HG03097 (cell line): ENCODE results near the gene PIK3CD.

ENCODE experiments used
- ATAC-seq: cut with Tn5 transposase; IDR thresholded peaks from one replicate; pipeline ENCODE4 v1.9.1; 2021; ENCODE audit not compliant: unreplicated experiment, low FRiP score

The PIK3CD gene

GRCh38 chr1:9763914-9764313 lies 112.4 kb downstream of the PIK3CD start:
- ATAC-seq, result no peak

GRCh38 chr1:9764550-9764949 lies 113.0 kb downstream of the PIK3CD start:
- no peak for ATAC-seq

DNA sequence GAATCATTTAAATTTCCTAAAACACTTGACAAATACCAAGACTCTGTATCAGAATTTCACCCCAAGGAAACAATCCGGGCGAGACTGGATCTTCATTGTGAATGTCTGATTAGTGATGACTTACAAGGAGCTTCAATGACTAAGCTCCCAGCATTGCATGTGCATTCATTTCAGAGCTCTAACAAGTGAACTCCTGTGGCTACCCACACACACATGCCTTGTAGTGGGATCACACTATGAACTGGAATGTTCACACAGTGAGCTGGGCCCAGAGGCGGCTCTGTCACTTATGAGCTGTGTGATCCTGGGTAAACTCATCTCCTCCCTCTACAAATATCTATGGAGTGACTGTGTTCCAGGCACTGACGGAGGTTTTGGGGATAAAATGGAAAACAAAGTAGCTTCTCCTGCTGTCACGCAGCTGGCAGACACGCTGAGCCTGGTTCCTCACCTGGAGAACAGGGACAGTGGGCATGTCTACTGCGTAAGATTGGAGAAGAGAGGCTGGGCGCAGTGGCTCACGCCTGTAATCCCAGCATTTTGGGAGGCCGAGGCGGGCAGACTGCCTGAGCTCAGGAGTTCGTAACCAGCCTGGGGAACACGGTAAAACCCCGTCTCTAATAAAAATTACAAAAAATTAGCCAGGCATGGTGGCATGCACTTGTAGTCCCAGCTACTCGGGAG lies 115.4 kb downstream of the PIK3CD start:
- no peak for ATAC-seq

- ATAC-seq, result no peak
Observed at GRCh38 chr1:9767964-9768668, 116.6 kb downstream of the PIK3CD start.

DNA sequence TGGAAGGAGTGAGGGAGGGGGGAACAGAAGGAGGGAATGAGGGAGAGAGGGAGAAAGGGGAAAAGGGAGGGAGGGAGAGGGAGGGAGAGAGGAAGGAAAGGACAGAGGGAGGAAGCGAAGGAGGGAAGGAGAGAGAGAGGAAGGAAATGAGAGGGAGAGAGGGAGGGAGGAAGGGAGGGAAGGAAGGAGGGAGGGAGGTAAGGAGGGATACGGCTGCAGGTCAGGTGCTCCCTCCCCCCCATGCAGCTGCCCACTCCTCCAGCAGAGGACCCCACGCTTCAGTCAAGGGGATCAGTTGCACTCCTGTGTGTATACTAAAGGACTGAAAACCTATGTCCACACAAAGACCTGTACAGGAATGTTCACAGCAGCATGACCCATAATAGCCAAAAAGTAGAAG lies 117.5 kb downstream of the PIK3CD start:
- no peak for ATAC-seq

- ATAC-seq, result no peak
Observed at GRCh38 chr1:9770298-9770697, 118.8 kb downstream of the PIK3CD start.

GRCh38 chr1:9774712-9775679 lies 123.5 kb downstream of the PIK3CD start:
- no peak for ATAC-seq

GRCh38 chr1:9776685-9777084 lies 125.2 kb downstream of the PIK3CD start:
- no peak for ATAC-seq
